HG03520 (cell line): Measurements from ENCODE around the gene ZNF143.
"Not testable (repeated sequence)": the region's sequence is repeated elsewhere in the genome, so short reads cannot be mapped to it uniquely, and the experiment has no call there.

ENCODE experiments used
- ATAC-seq: cut with Tn5 transposase; IDR thresholded peaks from one replicate; pipeline ENCODE4 v1.9.1; 2021; ENCODE audit warnings: mild to moderate bottlenecking, moderate library complexity; ENCODE audit not compliant: unreplicated experiment

The ZNF143 gene

GRCh38 chr11:9535189-9535781, 74.5 kb downstream of the ZNF143 start:
- no peak for ATAC-seq

GRCh38 chr11:9538548-9538947, 77.7 kb downstream of the ZNF143 start:
- no peak for ATAC-seq

GRCh38 chr11:9549216-9549615, 88.4 kb downstream of the ZNF143 start:
- not testable (repeated sequence) for ATAC-seq

- ATAC-seq = no peak
Measured at GRCh38 chr11:9550191-9550628, 89.4 kb downstream of the ZNF143 start.

GRCh38 chr11:9561279-9561982, 100.6 kb downstream of the ZNF143 start:
- ATAC-seq = no peak

GRCh38 chr11:9562716-9563115, 101.9 kb downstream of the ZNF143 start:
- ATAC-seq = no peak

- ATAC-seq = no peak
Measured at GRCh38 chr11:9563196-9563730, 102.5 kb downstream of the ZNF143 start.

GRCh38 chr11:9565822-9566560, 105.2 kb downstream of the ZNF143 start:
- ATAC-seq = peak; percentile 92

GRCh38 chr11:9566561-9567063, 105.8 kb downstream of the ZNF143 start:
- ATAC-seq = no peak

GRCh38 chr11:9567401-9567800, 106.6 kb downstream of the ZNF143 start:
- ATAC-seq = no peak

- no peak for ATAC-seq
Measured at GRCh38 chr11:9568161-9568853, 107.5 kb downstream of the ZNF143 start.

GRCh38 chr11:9568854-9569587, 108.2 kb downstream of the ZNF143 start:
- ATAC-seq = no peak

- no peak for ATAC-seq
Measured at GRCh38 chr11:9569588-9570164, 108.9 kb downstream of the ZNF143 start.

GRCh38 chr11:9570313-9571025, 109.7 kb downstream of the ZNF143 start:
- ATAC-seq = no peak

GRCh38 chr11:9571071-9571762, 110.4 kb downstream of the ZNF143 start:
- ATAC-seq = no peak

GRCh38 chr11:9571763-9572115, 110.9 kb downstream of the ZNF143 start:
- no peak for ATAC-seq

- ATAC-seq = peak; percentile 73
Measured at GRCh38 chr11:9573052-9573774, 112.4 kb downstream of the ZNF143 start, which contains the start of gene WEE1. Gene WEE1, plus strand, starts transcription at chr11:9573670. Its CDS starts 264 bp downstream, at chr11:9573934.
